ENCODE results near the gene CHD1.

DNA sequence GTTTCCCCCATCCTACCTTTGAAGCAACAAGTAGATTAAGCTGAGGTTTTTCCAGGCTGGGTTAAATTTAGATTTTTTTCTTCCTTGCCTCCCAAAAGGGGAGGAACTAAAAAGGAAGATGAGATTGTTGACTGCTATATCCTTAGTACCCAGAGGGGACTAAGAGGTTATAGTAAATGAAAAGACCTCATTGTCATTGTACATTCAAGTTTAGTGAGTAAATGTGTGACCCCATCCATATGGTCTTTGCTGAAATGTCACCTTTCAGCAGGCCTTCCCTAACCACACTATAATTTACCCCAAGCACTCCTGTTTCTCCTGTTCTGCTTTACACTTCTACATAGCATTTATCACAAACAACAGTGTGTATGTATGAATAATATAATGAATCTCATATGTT is 35.8 kb upstream of the CHD1 start:
- TF ChIP-seq, protein P1, sequence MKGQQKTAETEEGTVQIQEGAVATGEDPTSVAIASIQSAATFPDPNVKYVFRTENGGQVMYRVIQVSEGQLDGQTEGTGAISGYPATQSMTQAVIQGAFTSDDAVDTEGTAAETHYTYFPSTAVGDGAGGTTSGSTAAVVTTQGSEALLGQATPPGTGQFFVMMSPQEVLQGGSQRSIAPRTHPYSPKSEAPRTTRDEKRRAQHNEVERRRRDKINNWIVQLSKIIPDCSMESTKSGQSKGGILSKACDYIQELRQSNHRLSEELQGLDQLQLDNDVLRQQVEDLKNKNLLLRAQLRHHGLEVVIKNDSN (CRISPR knock-in tag; IDR thresholded peaks at IDR 0.05), result no peak
- no peak for TF ChIP-seq TEAD4 (CRISPR knock-in tag; IDR thresholded peaks at IDR 0.05)
- TF ChIP-seq ZNF317 (CRISPR knock-in tag; IDR thresholded peaks at IDR 0.05; ENCODE audit: borderline replicate concordance, low read depth), result no peak
- TF ChIP-seq, protein P2, sequence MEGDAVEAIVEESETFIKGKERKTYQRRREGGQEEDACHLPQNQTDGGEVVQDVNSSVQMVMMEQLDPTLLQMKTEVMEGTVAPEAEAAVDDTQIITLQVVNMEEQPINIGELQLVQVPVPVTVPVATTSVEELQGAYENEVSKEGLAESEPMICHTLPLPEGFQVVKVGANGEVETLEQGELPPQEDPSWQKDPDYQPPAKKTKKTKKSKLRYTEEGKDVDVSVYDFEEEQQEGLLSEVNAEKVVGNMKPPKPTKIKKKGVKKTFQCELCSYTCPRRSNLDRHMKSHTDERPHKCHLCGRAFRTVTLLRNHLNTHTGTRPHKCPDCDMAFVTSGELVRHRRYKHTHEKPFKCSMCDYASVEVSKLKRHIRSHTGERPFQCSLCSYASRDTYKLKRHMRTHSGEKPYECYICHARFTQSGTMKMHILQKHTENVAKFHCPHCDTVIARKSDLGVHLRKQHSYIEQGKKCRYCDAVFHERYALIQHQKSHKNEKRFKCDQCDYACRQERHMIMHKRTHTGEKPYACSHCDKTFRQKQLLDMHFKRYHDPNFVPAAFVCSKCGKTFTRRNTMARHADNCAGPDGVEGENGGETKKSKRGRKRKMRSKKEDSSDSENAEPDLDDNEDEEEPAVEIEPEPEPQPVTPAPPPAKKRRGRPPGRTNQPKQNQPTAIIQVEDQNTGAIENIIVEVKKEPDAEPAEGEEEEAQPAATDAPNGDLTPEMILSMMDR (IDR thresholded peaks at IDR 0.05), result no peak
- TF ChIP-seq IRF2 (CRISPR knock-in tag; IDR thresholded peaks at IDR 0.05; ENCODE audit: borderline replicate concordance, low read depth), result no peak
- TF ChIP-seq, protein P3, sequence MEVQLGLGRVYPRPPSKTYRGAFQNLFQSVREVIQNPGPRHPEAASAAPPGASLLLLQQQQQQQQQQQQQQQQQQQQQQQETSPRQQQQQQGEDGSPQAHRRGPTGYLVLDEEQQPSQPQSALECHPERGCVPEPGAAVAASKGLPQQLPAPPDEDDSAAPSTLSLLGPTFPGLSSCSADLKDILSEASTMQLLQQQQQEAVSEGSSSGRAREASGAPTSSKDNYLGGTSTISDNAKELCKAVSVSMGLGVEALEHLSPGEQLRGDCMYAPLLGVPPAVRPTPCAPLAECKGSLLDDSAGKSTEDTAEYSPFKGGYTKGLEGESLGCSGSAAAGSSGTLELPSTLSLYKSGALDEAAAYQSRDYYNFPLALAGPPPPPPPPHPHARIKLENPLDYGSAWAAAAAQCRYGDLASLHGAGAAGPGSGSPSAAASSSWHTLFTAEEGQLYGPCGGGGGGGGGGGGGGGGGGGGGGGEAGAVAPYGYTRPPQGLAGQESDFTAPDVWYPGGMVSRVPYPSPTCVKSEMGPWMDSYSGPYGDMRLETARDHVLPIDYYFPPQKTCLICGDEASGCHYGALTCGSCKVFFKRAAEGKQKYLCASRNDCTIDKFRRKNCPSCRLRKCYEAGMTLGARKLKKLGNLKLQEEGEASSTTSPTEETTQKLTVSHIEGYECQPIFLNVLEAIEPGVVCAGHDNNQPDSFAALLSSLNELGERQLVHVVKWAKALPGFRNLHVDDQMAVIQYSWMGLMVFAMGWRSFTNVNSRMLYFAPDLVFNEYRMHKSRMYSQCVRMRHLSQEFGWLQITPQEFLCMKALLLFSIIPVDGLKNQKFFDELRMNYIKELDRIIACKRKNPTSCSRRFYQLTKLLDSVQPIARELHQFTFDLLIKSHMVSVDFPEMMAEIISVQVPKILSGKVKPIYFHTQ (CRISPR knock-in tag; IDR thresholded peaks at IDR 0.05), result no peak
- TF ChIP-seq, protein P4, sequence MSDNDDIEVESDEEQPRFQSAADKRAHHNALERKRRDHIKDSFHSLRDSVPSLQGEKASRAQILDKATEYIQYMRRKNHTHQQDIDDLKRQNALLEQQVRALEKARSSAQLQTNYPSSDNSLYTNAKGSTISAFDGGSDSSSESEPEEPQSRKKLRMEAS (CRISPR knock-in tag; IDR thresholded peaks at IDR 0.05), result no peak
- no peak for TF ChIP-seq GTF2I (CRISPR knock-in tag; conservative IDR thresholded peaks at IDR 0.05)

Measured in WTC11 (cell line).